ENCODE results near the gene WDR90. TPM values are rescaled to one million over a fixed set of nuclear protein-coding genes. Genes with fewer than 3 reads are reported as not detected.

WDR90 gene
- total RNA-seq, 2 donors from 2014 or later, result 22.7 to 39.4 TPM

DNA sequence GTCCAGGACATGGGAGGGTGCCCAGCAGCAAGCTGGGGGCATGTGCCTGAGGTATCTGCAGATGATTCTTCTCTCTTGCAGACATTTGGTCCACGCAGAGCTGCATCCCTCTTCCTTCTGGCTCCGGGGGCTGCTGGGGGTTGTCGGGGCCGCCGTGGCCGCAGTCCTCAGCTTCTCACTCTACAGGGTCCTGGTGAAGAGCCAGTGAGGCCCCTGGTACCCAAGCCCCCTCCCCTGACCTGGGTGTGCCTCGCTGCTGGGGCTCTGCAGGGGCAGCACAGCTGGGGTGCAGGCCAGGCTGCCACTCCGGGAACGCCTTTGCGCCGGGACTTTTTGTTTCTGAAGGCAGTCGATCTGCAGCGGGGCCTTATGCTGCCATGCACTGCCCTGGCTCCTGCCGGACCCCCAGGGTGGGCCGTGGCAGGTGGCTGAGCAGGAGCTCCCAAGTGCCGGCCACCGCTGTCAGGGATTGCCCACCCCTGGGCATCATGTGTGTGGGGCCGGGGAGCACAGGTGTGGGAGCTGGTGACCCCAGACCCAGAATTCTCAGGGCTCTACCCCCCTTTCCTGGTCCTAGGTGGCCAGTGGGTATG lies 24.3 kb downstream of the WDR90 start:
- TF ChIP-seq CTCF (IDR thresholded peaks at IDR 0.05), result no peak
- DNase-seq (ENCODE audit: low spot score), result no peak
- Histone ChIP-seq H3K36me3 (peaks cover 35% of the 10 kb centered on the region), H3K9me3 (no peaks in the 10 kb centered on the region), H3K27me3 (replicated peaks; ENCODE audit: insufficient read depth) (no peaks in the 10 kb centered on the region), H3K4me1 (ENCODE audit: control insufficient read depth in 1 of 2, low read depth in 2 of 2) (peaks cover 12 to 27% of the 10 kb centered on the region in 2 donors), H3K4me3 (no peak overlapping the region), H3K27ac (no peak overlapping the region)
- ATAC-seq (ENCODE audit: insufficient number of reproducible peaks, low FRiP score, low read depth), result no peak

GRCh38 chr16:674214-674881 lies 25.2 kb downstream of the WDR90 start:
- DNase-seq (ENCODE audit: low spot score) (no peak), ATAC-seq (ENCODE audit: insufficient number of reproducible peaks, low FRiP score, low read depth) (no peak)
- Histone ChIP-seq H3K4me1 (ENCODE audit: control insufficient read depth in 1 of 2, low read depth in 2 of 2) (peaks cover 8 to 24% of the 10 kb centered on the region in 2 donors), H3K9me3 (no peaks in the 10 kb centered on the region), H3K4me3 (no peak overlapping the region), H3K27ac (no peak overlapping the region), H3K36me3 (peaks cover 35% of the 10 kb centered on the region), H3K27me3 (replicated peaks; ENCODE audit: insufficient read depth) (no peaks in the 10 kb centered on the region)
- no peak for TF ChIP-seq CTCF (IDR thresholded peaks at IDR 0.05)

GRCh38 chr16:674968-675883 lies 26.1 kb downstream of the WDR90 start, which contains the start of gene RHBDL1:
TSS of gene RHBDL1 (plus strand) at chr16:675671. CDS start at chr16:675791, 120 bp downstream.
- peaks cover 28% of the 10 kb centered on the region for H3K36me3 ChIP-seq
- peak within 1 kb of the TSS; percentile 68 for H3K4me3 ChIP-seq
- H3K27me3 ChIP-seq (replicated peaks; ENCODE audit: insufficient read depth), result no peaks in the 10 kb centered on the region
- peaks cover 8 to 20% of the 10 kb centered on the region in 2 donors for H3K4me1 ChIP-seq (ENCODE audit: control insufficient read depth in 1 of 2, low read depth in 2 of 2)
- ATAC-seq (ENCODE audit: insufficient number of reproducible peaks, low FRiP score, low read depth), result no peak
- no peak for DNase-seq (ENCODE audit: low spot score)
- TF ChIP-seq CTCF (IDR thresholded peaks at IDR 0.05), result no peak
- H3K27ac ChIP-seq, result peak within 1 kb of the TSS in 1 of 2 donors; percentile 16
- no peaks in the 10 kb centered on the region for H3K9me3 ChIP-seq

GRCh38 chr16:675884-676564 lies 26.9 kb downstream of the WDR90 start:
- H3K4me3 ChIP-seq, result peak overlapping the region; percentile 68
- no peak for DNase-seq (ENCODE audit: low spot score)
- no peaks in the 10 kb centered on the region for H3K27me3 ChIP-seq (replicated peaks; ENCODE audit: insufficient read depth)
- H3K27ac ChIP-seq, result no peak overlapping the region
- TF ChIP-seq CTCF (IDR thresholded peaks at IDR 0.05), result no peak
- no peaks in the 10 kb centered on the region for H3K9me3 ChIP-seq
- no peak for ATAC-seq (ENCODE audit: insufficient number of reproducible peaks, low FRiP score, low read depth)
- peaks cover 11 to 26% of the 10 kb centered on the region in 2 donors for H3K4me1 ChIP-seq (ENCODE audit: control insufficient read depth in 1 of 2, low read depth in 2 of 2)
- peaks cover 20% of the 10 kb centered on the region for H3K36me3 ChIP-seq
